GM18505 (cell line): ENCODE results near the gene ACYP2.

Source experiments
- ATAC-seq: cut with Tn5 transposase; IDR thresholded peaks from one replicate; pipeline ENCODE4 v1.9.1; 2021; ENCODE audit not compliant: unreplicated experiment
- POLR2A ChIP-seq: IDR thresholded peaks from 4 replicates; pipeline ENCODE4 v1.6.1; 2011; ENCODE audit warnings: borderline replicate concordance; ENCODE audit not compliant: insufficient read depth, insufficient read length; ENCODE audit errors: extremely low read depth

ACYP2 gene

GRCh38 chr2:54161660-54162424 is 46.4 kb downstream of the ACYP2 start:
- no peak for TF ChIP-seq POLR2A
- ATAC-seq, result no peak

GRCh38 chr2:54164106-54164505 is 48.7 kb downstream of the ACYP2 start:
- no peak for ATAC-seq

GRCh38 chr2:54166121-54166773 is 50.8 kb downstream of the ACYP2 start:
- TF ChIP-seq POLR2A, result no peak
- no peak for ATAC-seq

More at GRCh38 chr2:54164106-54164505, 48.7 kb downstream of the ACYP2 start:
- no peak for TF ChIP-seq POLR2A

DNA sequence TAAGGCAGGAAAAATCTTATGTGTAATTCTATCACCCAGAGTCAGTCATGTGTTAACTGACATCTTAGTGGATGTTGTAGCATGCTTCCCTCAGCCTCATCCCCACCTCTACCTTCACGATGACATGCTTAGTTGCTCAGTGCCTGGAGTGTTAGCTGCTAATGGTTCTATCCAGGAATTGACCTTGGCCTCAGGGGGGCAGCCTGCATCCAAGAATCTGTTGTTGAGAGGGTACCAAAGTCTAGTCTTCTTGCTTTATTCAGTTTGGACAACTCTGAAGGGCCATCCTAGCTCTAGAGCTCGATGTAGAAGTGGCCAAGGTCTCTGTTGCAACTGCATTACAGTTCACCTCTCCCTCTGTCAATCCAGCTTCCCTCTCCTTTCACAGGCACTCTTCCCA is 61.2 kb downstream of the ACYP2 start:
- TF ChIP-seq POLR2A, result no peak
- no peak for ATAC-seq

- no peak for ATAC-seq
- TF ChIP-seq POLR2A, result no peak
Observed at GRCh38 chr2:54183281-54183680, 67.9 kb downstream of the ACYP2 start.

DNA sequence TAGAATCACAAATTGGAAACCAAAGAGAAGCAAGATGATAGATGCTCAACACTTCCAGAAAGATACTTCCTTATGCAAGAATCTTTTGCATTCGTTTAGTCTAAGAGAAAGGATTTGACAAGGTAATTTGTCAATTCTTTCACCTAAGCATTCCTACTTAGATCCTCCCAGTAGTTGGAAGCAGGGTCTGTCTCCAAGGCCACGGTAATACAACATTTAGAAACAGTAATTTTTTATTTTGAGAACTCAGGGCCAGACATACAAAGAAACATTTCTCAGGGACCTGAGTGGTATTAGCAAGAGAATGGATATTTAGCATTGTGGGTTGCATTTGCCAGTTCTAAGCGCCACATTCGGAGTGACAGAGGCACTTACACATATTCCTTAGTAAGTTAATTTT is 68.6 kb downstream of the ACYP2 start:
- no peak for TF ChIP-seq POLR2A

DNA sequence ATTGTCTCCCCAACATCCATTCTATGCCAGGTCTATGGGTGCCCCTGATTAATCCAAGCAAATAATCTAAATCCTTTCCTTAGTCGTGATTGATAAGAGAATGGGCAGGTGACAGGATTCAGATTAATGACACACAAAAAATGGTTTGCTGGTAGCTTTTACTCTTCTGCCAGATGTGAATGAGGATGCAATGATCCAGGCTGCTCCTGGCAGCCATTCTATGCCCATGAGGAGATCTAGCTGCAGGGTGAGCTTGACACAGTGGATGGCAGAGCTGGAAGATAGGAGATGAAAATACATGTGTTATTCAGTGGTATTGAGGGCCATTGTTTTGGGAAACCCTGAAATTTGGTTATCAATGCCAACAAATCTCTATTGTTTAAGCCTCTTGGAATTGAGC is 69.7 kb downstream of the ACYP2 start:
- TF ChIP-seq POLR2A, result no peak

More for the DNA sequence above, 68.6 kb downstream of the ACYP2 start:
- no peak for ATAC-seq

GRCh38 chr2:54187331-54187730 is 71.9 kb downstream of the ACYP2 start:
- no peak for ATAC-seq
- no peak for TF ChIP-seq POLR2A

More for the DNA sequence above, 69.7 kb downstream of the ACYP2 start:
- ATAC-seq, result no peak

GRCh38 chr2:54189539-54189938 is 74.1 kb downstream of the ACYP2 start:
- no peak for TF ChIP-seq POLR2A
- no peak for ATAC-seq

- TF ChIP-seq POLR2A, result no peak
- no peak for ATAC-seq
Observed at GRCh38 chr2:54191361-54192135, 76.1 kb downstream of the ACYP2 start.

DNA sequence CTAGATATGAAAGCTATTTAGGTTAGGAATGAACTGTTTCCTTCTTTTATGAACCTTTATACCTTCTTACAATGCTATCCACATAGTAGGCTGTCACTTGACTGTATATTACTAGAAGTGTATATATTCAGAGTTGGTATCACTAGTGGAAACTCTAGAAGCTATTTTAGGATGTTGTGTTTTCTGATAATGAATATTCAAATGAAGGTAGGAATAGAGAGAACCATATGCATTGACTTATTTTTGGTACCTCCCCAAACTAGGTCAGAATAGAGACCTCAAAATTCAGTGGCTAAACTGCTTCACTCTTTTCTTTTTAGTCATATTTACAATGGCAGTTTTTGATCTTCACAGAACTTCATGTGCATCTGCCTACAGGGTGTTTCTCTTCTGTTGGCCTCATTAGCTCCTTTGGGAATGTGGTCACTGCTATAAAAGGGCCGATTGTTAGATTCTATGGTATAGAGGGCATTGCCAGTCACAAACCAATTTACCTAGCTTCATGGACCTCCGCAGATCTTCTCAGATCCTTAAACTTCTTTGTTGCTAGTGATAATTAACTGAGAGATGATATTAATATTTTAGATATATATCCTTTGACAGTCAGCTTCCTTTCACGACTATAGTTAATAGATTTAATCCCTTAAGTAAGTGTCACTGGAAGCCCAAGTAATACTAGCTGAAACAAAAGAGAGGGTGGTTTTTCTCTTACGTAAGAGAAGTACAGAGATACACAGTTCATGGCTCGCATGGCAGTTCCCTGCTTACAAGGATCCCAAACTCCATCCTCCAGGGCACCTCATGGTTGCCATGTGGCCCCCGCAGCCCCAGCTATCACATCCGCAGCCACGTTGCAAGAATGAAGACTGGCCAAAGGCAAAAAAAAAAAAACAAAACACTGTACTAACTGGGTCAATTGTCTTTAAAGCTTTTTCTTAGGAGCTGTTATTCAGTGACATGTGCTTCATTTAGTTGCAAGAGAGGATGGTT is 79.6 kb downstream of the ACYP2 start:
- no peak for TF ChIP-seq POLR2A
- ATAC-seq, result no peak

- TF ChIP-seq POLR2A, result no peak
- ATAC-seq, result no peak
Observed at GRCh38 chr2:54196646-54197045, 81.2 kb downstream of the ACYP2 start.
